ENCODE data around the gene SLC25A25. TPM values are rescaled to one million over a fixed set of nuclear protein-coding genes. Genes with fewer than 3 reads are reported as not detected.

SLC25A25 gene
- total RNA-seq, 1 experiment from 2014 or later, result 15.5 TPM

- intact Hi-C loops (cut with micrococcal nuclease), result no loop called here
- H3K27ac Mint-ChIP-seq (ENCODE audit: low read depth, unreplicated experiment), result no peak overlapping the region
- H3K4me3 Mint-ChIP-seq (ENCODE audit: unreplicated experiment), result no peak overlapping the region
- H3K36me3 Mint-ChIP-seq (ENCODE audit: insufficient read depth, unreplicated experiment), result peaks cover 24% of the 10 kb centered on the region
- ChIA-PET POLR2A (interaction anchor here (0.6 to 0.8 kb wide), 2 partner anchors 16 to 56 kb away, joined by 3 read pairs; no protein-coding TSS in a partner anchor), CTCF (interaction anchor here (0.6 to 4.8 kb wide), 3 partner anchors 9 to 18 kb away, joined by 3 to 62 read pairs (median 5); no protein-coding TSS in a partner anchor)
- H3K4me1 Mint-ChIP-seq (ENCODE audit: insufficient read depth, unreplicated experiment), result no peaks in the 10 kb centered on the region
- no peaks in the 10 kb centered on the region for H3K27me3 Mint-ChIP-seq (ENCODE audit: insufficient read depth, unreplicated experiment)
- DNase-seq (ENCODE audit: unreplicated experiment), result no peak
- no peak for TF ChIP-seq CTCF (IDR thresholded peaks at IDR 0.05; ENCODE audit: unreplicated experiment)
- H3K9me3 Mint-ChIP-seq (ENCODE audit: unreplicated experiment), result no peaks in the 10 kb centered on the region
- BruUV-seq (replicated peaks), result no TSS peak
These were observed 45.7 kb downstream of the SLC25A25 start for GRCh38 chr9:128113526-128114325.

- DNase-seq (ENCODE audit: unreplicated experiment), result no peak
- no peaks in the 10 kb centered on the region for H3K9me3 Mint-ChIP-seq (ENCODE audit: unreplicated experiment)
- H3K27ac Mint-ChIP-seq (ENCODE audit: low read depth, unreplicated experiment), result no peak overlapping the region
- no peak for TF ChIP-seq CTCF (IDR thresholded peaks at IDR 0.05; ENCODE audit: unreplicated experiment)
- CTCF ChIA-PET, result interaction anchor here (0.6 to 4.8 kb wide), 3 partner anchors 9 to 19 kb away, joined by 3 to 62 read pairs (median 5); no protein-coding TSS in a partner anchor
- H3K4me1 Mint-ChIP-seq (ENCODE audit: insufficient read depth, unreplicated experiment), result no peaks in the 10 kb centered on the region
- POLR2A ChIA-PET, result interaction anchor here (0.6 kb wide), 1 partner anchor 56 kb away, joined by 3 read pairs; no protein-coding TSS in a partner anchor
- peaks cover 25% of the 10 kb centered on the region for H3K36me3 Mint-ChIP-seq (ENCODE audit: insufficient read depth, unreplicated experiment)
- no peaks in the 10 kb centered on the region for H3K27me3 Mint-ChIP-seq (ENCODE audit: insufficient read depth, unreplicated experiment)
- no TSS peak for BruUV-seq (replicated peaks)
- no peak overlapping the region for H3K4me3 Mint-ChIP-seq (ENCODE audit: unreplicated experiment)
- intact Hi-C loops (cut with micrococcal nuclease), result no loop called here
These were observed 46.5 kb downstream of the SLC25A25 start for GRCh38 chr9:128114326-128115186.

GRCh38 chr9:128115187-128116103, 47.4 kb downstream of the SLC25A25 start:
- no peaks in the 10 kb centered on the region for H3K27me3 Mint-ChIP-seq (ENCODE audit: insufficient read depth, unreplicated experiment)
- BruUV-seq (replicated peaks), result no TSS peak
- intact Hi-C loops (cut with micrococcal nuclease), result no loop called here
- peaks cover 28% of the 10 kb centered on the region for H3K36me3 Mint-ChIP-seq (ENCODE audit: insufficient read depth, unreplicated experiment)
- CTCF ChIA-PET, result interaction anchor here (0.5 to 4.8 kb wide), 8 partner anchors 10 to 172 kb away, joined by 3 to 62 read pairs (median 18); no protein-coding TSS in a partner anchor
- POLR2A ChIA-PET, result interaction anchor here (0.6 kb wide), 1 partner anchor 17 kb away, joined by 3 read pairs; no protein-coding TSS in a partner anchor
- H3K4me3 Mint-ChIP-seq (ENCODE audit: unreplicated experiment), result no peak overlapping the region
- no peak for TF ChIP-seq CTCF (IDR thresholded peaks at IDR 0.05; ENCODE audit: unreplicated experiment)
- H3K9me3 Mint-ChIP-seq (ENCODE audit: unreplicated experiment), result no peaks in the 10 kb centered on the region
- H3K27ac Mint-ChIP-seq (ENCODE audit: low read depth, unreplicated experiment), result no peak overlapping the region
- DNase-seq (ENCODE audit: unreplicated experiment), result no peak
- no peaks in the 10 kb centered on the region for H3K4me1 Mint-ChIP-seq (ENCODE audit: insufficient read depth, unreplicated experiment)
